ENCODE data around the gene DDX49.

- no peak for TF ChIP-seq CTCF (IDR thresholded peaks at IDR 0.05; ENCODE audit: poor library complexity)
- no peak for TF ChIP-seq EZH2phosphoT487 (IDR thresholded peaks at IDR 0.05; ENCODE audit: low read depth, severe bottlenecking, unreplicated experiment)
These were observed 44.6 kb downstream of the DDX49 start for GRCh38 chr19:18964121-18964520.
